ENCODE data around the gene SYT17.

DNA sequence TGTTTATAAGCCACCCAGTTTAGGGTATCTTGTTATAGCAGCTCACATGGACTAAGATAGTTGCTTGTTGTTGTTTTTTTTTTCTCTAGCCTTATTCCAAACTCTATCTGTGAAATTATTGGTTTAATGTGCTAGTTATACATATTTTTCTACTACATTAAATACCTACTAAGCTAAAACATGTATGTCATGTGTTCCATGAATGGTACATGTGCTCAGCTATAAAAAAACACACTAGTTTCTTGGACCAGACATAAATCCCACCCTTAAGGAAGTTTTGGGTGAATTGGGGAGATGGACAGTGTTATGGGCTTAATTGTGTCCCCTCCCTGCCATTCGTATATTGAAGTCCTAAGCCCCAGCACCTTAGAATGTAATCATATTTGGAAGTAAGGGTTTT is 34.4 kb upstream of the SYT17 start:
- TF ChIP-seq RAD21 (IDR thresholded peaks at IDR 0.05; ENCODE audit: low read depth) (no peak), EP300 (IDR thresholded peaks at IDR 0.05; ENCODE audit: borderline replicate concordance) (no peak), CEBPB (IDR thresholded peaks at IDR 0.05) (no peak), TAF1 (IDR thresholded peaks at IDR 0.05; ENCODE audit: low read depth) (no peak), FOXM1 (IDR thresholded peaks at IDR 0.05; ENCODE audit: borderline replicate concordance, low read depth) (no peak), NFIC (IDR thresholded peaks at IDR 0.05) (no peak)
- TF ChIP-seq, protein P1, sequence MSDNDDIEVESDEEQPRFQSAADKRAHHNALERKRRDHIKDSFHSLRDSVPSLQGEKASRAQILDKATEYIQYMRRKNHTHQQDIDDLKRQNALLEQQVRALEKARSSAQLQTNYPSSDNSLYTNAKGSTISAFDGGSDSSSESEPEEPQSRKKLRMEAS (IDR thresholded peaks at IDR 0.05): no peak
- TF ChIP-seq, protein P2, sequence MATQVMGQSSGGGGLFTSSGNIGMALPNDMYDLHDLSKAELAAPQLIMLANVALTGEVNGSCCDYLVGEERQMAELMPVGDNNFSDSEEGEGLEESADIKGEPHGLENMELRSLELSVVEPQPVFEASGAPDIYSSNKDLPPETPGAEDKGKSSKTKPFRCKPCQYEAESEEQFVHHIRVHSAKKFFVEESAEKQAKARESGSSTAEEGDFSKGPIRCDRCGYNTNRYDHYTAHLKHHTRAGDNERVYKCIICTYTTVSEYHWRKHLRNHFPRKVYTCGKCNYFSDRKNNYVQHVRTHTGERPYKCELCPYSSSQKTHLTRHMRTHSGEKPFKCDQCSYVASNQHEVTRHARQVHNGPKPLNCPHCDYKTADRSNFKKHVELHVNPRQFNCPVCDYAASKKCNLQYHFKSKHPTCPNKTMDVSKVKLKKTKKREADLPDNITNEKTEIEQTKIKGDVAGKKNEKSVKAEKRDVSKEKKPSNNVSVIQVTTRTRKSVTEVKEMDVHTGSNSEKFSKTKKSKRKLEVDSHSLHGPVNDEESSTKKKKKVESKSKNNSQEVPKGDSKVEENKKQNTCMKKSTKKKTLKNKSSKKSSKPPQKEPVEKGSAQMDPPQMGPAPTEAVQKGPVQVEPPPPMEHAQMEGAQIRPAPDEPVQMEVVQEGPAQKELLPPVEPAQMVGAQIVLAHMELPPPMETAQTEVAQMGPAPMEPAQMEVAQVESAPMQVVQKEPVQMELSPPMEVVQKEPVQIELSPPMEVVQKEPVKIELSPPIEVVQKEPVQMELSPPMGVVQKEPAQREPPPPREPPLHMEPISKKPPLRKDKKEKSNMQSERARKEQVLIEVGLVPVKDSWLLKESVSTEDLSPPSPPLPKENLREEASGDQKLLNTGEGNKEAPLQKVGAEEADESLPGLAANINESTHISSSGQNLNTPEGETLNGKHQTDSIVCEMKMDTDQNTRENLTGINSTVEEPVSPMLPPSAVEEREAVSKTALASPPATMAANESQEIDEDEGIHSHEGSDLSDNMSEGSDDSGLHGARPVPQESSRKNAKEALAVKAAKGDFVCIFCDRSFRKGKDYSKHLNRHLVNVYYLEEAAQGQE (IDR thresholded peaks at IDR 0.05; ENCODE audit: low read depth): no peak
